ENCODE measurements around the gene EEF1A2. TPM values are rescaled to one million over a fixed set of nuclear protein-coding genes. Genes with fewer than 3 reads are reported as not detected.

EEF1A2 gene
- total RNA-seq, 2 donors from 2014 or later, result 21.0 to 23.1 TPM

GRCh38 chr20:63534427-63534830 is 35.5 kb upstream of the EEF1A2 start:
- whole genome bisulfite sequencing, 2 donors, result 39 to 53% methylated on average over 4 to 6 of the region's 12 CpGs
- DNase-seq (no peak), ATAC-seq (no peak)
- no peaks in the 10 kb centered on the region for H3K36me3 ChIP-seq (replicated peaks in 1 of 2; ENCODE audit: insufficient read depth in 1 of 2, low read depth in 2 of 2)
- intact Hi-C loops (cut with DNase I), result loop anchor here (10.0 kb wide), 1 partner anchor 320 kb away; no protein-coding TSS in a partner anchor
- H3K9me3 ChIP-seq, result no peaks in the 10 kb centered on the region
- no peaks in the 10 kb centered on the region for H3K27me3 ChIP-seq
- peaks cover 35% of the 10 kb centered on the region for H3K4me1 ChIP-seq
- H3K27ac ChIP-seq, result peak overlapping the region; percentile 16 to 55 (median 44)
- no peak for TF ChIP-seq POLR2A (IDR thresholded peaks at IDR 0.05)
- TF ChIP-seq CTCF (IDR thresholded peaks at IDR 0.05), result no peak
- no peak overlapping the region for H3K4me3 ChIP-seq

- ATAC-seq, result no peak
- Histone ChIP-seq H3K9me3 (no peaks in the 10 kb centered on the region), H3K4me3 (no peak overlapping the region), H3K4me1 (peaks cover 31% of the 10 kb centered on the region), H3K27ac (peak overlapping the region in 3 of 4 donors; percentile 36 to 55 (median 53)), H3K27me3 (no peaks in the 10 kb centered on the region), H3K36me3 (replicated peaks in 1 of 2; ENCODE audit: insufficient read depth in 1 of 2, low read depth in 2 of 2) (no peaks in the 10 kb centered on the region)
- WGBS, 2 donors, result 30 to 73% methylated on average over 6 to 24 of the region's 28 CpGs
- TF ChIP-seq CTCF (IDR thresholded peaks at IDR 0.05) (no peak), POLR2A (IDR thresholded peaks at IDR 0.05) (peak; percentile 30 to 56 (median 49))
- peak; percentile 55 to 84 (median 77) for DNase-seq
- intact Hi-C loops (cut with DNase I), result loop anchor here (10.0 kb wide), 1 partner anchor 321 kb away; no protein-coding TSS in a partner anchor
Measured at GRCh38 chr20:63533871-63534393, 35.0 kb upstream of the EEF1A2 start.

GRCh38 chr20:63533388-63533787 is 34.5 kb upstream of the EEF1A2 start:
- TF ChIP-seq POLR2A (IDR thresholded peaks at IDR 0.05) (no peak), CTCF (IDR thresholded peaks at IDR 0.05) (no peak)
- no peak for ATAC-seq
- Histone ChIP-seq H3K27ac (peak overlapping the region in 1 of 4 donors; percentile 36), H3K4me3 (no peak overlapping the region), H3K4me1 (peaks cover 26% of the 10 kb centered on the region), H3K27me3 (no peaks in the 10 kb centered on the region), H3K9me3 (no peaks in the 10 kb centered on the region), H3K36me3 (replicated peaks in 1 of 2; ENCODE audit: insufficient read depth in 1 of 2, low read depth in 2 of 2) (no peaks in the 10 kb centered on the region)
- 78 to 81% methylated on average over 9 to 12 of the region's 14 CpGs for WGBS, 2 donors
- intact Hi-C loops (cut with DNase I), result loop anchor here (10.0 kb wide), 1 partner anchor 321 kb away; no protein-coding TSS in a partner anchor
- no peak for DNase-seq

GRCh38 chr20:63532449-63532971 is 33.6 kb upstream of the EEF1A2 start:
- no peaks in the 10 kb centered on the region for H3K36me3 ChIP-seq (replicated peaks in 1 of 2; ENCODE audit: insufficient read depth in 1 of 2, low read depth in 2 of 2)
- 79 to 83% methylated on average over 10 to 24 of the region's 24 CpGs for WGBS, 2 donors
- peaks cover 17% of the 10 kb centered on the region for H3K4me1 ChIP-seq
- no peak overlapping the region for H3K27ac ChIP-seq
- DNase-seq (peak in 1 of 4 donors; percentile 11), ATAC-seq (no peak)
- no peak for TF ChIP-seq POLR2A (IDR thresholded peaks at IDR 0.05)
- no peak for TF ChIP-seq CTCF (IDR thresholded peaks at IDR 0.05)
- H3K9me3 ChIP-seq, result no peaks in the 10 kb centered on the region
- intact Hi-C loops (cut with DNase I), result loop anchor here (10.0 kb wide), 1 partner anchor 322 kb away; no protein-coding TSS in a partner anchor
- H3K27me3 ChIP-seq, result no peaks in the 10 kb centered on the region
- H3K4me3 ChIP-seq, result no peak overlapping the region
